SK-N-SH treated with all-trans-retinoic acid at 6 μM for 48 hours (cell line): ENCODE measurements around the gene SPOCK2.

ENCODE experiments used
- BACH2 ChIP-seq: fragments of 250-450 bp; sonication (Bioruptor Pico); IDR thresholded peaks from 2 replicates; pipeline ENCODE4 v1.9.0; 2021; ENCODE audit warnings: mild to moderate bottlenecking, borderline replicate concordance
- CSDC2 ChIP-seq: fragments of 250-450 bp; sonication (Bioruptor Pico); IDR thresholded peaks from 2 replicates; pipeline ENCODE4 v1.5.0; 2020; ENCODE audit warnings: mild to moderate bottlenecking, moderate library complexity
- ISL1 ChIP-seq: fragments of 250-450 bp; sonication (Bioruptor Pico); IDR thresholded peaks from 2 replicates; pipeline ENCODE4 v2.1.2; 2022; ENCODE audit warnings: mild to moderate bottlenecking, moderate library complexity
- TCF4 ChIP-seq: fragments of 250-450 bp; sonication (Bioruptor Pico); IDR thresholded peaks from 2 replicates; pipeline ENCODE4 v1.8.0; 2021; ENCODE audit warnings: mild to moderate bottlenecking, moderate library complexity, borderline replicate concordance
- TF ChIP-seq, protein P1 (sequence below): fragments of 250-450 bp; sonication (Bioruptor Pico); IDR thresholded peaks from 2 replicates; pipeline ENCODE4 v1.5.1; 2020; ENCODE audit warnings: low read depth, mild to moderate bottlenecking, moderate library complexity
- TF ChIP-seq, protein P2 (sequence below): fragments of 250-450 bp; sonication (Bioruptor Pico); IDR thresholded peaks from 2 replicates; pipeline ENCODE4 v1.8.0; 2020; ENCODE audit warnings: mild to moderate bottlenecking, moderate library complexity, borderline replicate concordance
- TF ChIP-seq, protein P3 (sequence below): fragments of 250-450 bp; sonication (Bioruptor Pico); IDR thresholded peaks from 2 replicates; pipeline ENCODE4 v1.5.1; 2021; ENCODE audit warnings: mild to moderate bottlenecking, moderate library complexity

DNA sequence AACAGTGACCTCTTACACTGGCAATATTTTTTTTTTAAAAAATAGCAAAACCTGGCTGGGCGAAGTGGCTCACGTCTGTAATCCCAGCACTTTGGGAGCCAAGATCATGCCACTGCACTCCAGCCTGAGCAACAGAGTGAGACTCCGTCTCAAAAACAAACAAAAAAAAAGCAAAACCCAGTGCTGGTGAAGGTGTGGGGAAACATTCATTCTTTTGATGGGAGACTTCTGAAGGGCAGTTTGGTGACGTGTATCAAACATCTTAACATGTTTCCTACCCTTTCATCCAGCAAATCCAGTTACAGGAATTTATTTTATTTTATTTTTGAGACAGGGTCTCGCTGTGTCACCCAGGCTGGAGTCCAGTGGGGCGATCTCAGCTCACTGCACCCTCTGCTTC is 66.1 kb downstream of the SPOCK2 start:
- TF ChIP-seq, protein P1, sequence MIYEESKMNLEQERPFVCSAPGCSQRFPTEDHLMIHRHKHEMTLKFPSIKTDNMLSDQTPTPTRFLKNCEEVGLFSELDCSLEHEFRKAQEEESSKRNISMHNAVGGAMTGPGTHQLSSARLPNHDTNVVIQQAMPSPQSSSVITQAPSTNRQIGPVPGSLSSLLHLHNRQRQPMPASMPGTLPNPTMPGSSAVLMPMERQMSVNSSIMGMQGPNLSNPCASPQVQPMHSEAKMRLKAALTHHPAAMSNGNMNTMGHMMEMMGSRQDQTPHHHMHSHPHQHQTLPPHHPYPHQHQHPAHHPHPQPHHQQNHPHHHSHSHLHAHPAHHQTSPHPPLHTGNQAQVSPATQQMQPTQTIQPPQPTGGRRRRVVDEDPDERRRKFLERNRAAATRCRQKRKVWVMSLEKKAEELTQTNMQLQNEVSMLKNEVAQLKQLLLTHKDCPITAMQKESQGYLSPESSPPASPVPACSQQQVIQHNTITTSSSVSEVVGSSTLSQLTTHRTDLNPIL = no peak
- no peak for TF ChIP-seq CSDC2 (CRISPR knock-in tag)
- TF ChIP-seq TCF4 = no peak
- TF ChIP-seq ISL1 = no peak
- TF ChIP-seq, protein P2, sequence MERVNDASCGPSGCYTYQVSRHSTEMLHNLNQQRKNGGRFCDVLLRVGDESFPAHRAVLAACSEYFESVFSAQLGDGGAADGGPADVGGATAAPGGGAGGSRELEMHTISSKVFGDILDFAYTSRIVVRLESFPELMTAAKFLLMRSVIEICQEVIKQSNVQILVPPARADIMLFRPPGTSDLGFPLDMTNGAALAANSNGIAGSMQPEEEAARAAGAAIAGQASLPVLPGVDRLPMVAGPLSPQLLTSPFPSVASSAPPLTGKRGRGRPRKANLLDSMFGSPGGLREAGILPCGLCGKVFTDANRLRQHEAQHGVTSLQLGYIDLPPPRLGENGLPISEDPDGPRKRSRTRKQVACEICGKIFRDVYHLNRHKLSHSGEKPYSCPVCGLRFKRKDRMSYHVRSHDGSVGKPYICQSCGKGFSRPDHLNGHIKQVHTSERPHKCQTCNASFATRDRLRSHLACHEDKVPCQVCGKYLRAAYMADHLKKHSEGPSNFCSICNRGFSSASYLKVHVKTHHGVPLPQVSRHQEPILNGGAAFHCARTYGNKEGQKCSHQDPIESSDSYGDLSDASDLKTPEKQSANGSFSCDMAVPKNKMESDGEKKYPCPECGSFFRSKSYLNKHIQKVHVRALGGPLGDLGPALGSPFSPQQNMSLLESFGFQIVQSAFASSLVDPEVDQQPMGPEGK (CRISPR knock-in tag) = no peak
- TF ChIP-seq, protein P3, sequence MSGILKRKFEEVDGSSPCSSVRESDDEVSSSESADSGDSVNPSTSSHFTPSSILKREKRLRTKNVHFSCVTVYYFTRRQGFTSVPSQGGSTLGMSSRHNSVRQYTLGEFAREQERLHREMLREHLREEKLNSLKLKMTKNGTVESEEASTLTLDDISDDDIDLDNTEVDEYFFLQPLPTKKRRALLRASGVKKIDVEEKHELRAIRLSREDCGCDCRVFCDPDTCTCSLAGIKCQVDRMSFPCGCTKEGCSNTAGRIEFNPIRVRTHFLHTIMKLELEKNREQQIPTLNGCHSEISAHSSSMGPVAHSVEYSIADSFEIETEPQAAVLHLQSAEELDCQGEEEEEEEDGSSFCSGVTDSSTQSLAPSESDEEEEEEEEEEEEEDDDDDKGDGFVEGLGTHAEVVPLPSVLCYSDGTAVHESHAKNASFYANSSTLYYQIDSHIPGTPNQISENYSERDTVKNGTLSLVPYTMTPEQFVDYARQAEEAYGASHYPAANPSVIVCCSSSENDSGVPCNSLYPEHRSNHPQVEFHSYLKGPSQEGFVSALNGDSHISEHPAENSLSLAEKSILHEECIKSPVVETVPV = no peak
- TF ChIP-seq BACH2 = no peak
